ENCODE data around the gene XPA. TPM values are rescaled to one million over a fixed set of nuclear protein-coding genes. Genes with fewer than 3 reads are reported as not detected.

The XPA gene
- total and polyA plus RNA-seq, 2 of the 8 experiments (the other 6 are each of a cell fraction or from before 2014, with no cell fraction given) = 0.24 to 2.6 TPM

- TF ChIP-seq, protein P1, sequence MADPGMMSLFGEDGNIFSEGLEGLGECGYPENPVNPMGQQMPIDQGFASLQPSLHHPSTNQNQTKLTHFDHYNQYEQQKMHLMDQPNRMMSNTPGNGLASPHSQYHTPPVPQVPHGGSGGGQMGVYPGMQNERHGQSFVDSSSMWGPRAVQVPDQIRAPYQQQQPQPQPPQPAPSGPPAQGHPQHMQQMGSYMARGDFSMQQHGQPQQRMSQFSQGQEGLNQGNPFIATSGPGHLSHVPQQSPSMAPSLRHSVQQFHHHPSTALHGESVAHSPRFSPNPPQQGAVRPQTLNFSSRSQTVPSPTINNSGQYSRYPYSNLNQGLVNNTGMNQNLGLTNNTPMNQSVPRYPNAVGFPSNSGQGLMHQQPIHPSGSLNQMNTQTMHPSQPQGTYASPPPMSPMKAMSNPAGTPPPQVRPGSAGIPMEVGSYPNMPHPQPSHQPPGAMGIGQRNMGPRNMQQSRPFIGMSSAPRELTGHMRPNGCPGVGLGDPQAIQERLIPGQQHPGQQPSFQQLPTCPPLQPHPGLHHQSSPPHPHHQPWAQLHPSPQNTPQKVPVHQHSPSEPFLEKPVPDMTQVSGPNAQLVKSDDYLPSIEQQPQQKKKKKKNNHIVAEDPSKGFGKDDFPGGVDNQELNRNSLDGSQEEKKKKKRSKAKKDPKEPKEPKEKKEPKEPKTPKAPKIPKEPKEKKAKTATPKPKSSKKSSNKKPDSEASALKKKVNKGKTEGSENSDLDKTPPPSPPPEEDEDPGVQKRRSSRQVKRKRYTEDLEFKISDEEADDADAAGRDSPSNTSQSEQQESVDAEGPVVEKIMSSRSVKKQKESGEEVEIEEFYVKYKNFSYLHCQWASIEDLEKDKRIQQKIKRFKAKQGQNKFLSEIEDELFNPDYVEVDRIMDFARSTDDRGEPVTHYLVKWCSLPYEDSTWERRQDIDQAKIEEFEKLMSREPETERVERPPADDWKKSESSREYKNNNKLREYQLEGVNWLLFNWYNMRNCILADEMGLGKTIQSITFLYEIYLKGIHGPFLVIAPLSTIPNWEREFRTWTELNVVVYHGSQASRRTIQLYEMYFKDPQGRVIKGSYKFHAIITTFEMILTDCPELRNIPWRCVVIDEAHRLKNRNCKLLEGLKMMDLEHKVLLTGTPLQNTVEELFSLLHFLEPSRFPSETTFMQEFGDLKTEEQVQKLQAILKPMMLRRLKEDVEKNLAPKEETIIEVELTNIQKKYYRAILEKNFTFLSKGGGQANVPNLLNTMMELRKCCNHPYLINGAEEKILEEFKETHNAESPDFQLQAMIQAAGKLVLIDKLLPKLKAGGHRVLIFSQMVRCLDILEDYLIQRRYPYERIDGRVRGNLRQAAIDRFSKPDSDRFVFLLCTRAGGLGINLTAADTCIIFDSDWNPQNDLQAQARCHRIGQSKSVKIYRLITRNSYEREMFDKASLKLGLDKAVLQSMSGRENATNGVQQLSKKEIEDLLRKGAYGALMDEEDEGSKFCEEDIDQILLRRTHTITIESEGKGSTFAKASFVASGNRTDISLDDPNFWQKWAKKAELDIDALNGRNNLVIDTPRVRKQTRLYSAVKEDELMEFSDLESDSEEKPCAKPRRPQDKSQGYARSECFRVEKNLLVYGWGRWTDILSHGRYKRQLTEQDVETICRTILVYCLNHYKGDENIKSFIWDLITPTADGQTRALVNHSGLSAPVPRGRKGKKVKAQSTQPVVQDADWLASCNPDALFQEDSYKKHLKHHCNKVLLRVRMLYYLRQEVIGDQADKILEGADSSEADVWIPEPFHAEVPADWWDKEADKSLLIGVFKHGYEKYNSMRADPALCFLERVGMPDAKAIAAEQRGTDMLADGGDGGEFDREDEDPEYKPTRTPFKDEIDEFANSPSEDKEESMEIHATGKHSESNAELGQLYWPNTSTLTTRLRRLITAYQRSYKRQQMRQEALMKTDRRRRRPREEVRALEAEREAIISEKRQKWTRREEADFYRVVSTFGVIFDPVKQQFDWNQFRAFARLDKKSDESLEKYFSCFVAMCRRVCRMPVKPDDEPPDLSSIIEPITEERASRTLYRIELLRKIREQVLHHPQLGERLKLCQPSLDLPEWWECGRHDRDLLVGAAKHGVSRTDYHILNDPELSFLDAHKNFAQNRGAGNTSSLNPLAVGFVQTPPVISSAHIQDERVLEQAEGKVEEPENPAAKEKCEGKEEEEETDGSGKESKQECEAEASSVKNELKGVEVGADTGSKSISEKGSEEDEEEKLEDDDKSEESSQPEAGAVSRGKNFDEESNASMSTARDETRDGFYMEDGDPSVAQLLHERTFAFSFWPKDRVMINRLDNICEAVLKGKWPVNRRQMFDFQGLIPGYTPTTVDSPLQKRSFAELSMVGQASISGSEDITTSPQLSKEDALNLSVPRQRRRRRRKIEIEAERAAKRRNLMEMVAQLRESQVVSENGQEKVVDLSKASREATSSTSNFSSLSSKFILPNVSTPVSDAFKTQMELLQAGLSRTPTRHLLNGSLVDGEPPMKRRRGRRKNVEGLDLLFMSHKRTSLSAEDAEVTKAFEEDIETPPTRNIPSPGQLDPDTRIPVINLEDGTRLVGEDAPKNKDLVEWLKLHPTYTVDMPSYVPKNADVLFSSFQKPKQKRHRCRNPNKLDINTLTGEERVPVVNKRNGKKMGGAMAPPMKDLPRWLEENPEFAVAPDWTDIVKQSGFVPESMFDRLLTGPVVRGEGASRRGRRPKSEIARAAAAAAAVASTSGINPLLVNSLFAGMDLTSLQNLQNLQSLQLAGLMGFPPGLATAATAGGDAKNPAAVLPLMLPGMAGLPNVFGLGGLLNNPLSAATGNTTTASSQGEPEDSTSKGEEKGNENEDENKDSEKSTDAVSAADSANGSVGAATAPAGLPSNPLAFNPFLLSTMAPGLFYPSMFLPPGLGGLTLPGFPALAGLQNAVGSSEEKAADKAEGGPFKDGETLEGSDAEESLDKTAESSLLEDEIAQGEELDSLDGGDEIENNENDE (IDR thresholded peaks at IDR 0.05; ENCODE audit: insufficient replicate concordance, low read length) = no peak
- TF ChIP-seq CTBP2 (IDR thresholded peaks at IDR 0.05; ENCODE audit: borderline replicate concordance, insufficient read depth, insufficient read length, low read length) (no peak), USF2 (IDR thresholded peaks at IDR 0.05; ENCODE audit: low read length) (no peak), TBP (IDR thresholded peaks at IDR 0.05; ENCODE audit: low read depth, low read length) (no peak), BCL11A (IDR thresholded peaks at IDR 0.05; ENCODE audit: low read depth in 2 of 2, low read length in 2 of 2) (no peak)
Observed at GRCh38 chr9:97689401-97690180, 7.5 kb downstream of the XPA start (continued).
